Activated effector memory CD4-positive, alpha-beta T cell treated with anti-CD3 and anti-CD28 coated beads, Interleukin-2, amount 50 U/mL, for 16 hours (primary cell): ENCODE results near the gene SNX5.

Experiments
- DNase-seq: peaks from one replicate; pipeline ENCODE4 v3.0.0-alpha.2; 2020

SNX5 gene

GRCh38 chr20:17959257-17959627 is 9.4 kb downstream of the SNX5 start:
- no peak for DNase-seq

DNA sequence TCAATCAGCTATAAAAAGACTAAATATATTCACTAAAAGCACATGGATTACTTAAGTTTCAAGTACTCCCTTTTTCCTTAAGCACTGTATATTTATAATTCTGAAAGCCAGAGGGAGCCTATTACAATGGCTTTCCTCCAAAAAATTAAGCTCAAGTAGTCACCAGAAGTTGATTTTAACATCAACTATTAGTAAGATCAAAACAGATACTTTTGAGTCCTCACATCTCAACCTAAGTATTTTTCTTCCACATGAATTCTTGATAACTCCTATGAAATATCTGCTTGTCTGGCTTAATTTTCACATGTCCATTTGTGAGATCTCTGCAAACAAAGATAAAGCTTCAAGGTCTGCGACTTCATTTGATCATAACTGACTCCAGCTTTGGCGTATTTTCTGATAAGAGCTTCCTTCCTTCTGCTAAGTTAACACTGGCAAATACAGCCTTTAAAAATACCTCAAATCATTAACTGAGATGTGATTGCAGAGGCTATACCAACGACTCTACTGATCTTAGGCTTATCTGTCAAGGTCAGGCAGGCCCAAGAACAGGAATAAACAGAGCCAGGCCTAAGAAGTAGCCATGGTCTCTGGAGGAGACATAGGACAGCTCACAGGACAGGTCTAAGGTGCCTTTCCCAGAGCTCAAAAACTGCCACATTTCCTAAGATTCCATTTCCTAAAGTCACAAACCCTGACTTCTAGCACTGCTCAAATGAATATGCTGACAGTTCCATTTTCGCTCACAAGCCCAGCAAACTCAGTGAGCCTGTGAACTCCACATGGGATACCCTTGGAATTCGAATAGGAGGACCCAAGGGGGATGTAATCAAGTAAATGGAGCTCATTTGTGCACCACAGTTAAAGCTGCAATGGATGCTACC is 10.0 kb downstream of the SNX5 start:
- DNase-seq, result no peak

DNA sequence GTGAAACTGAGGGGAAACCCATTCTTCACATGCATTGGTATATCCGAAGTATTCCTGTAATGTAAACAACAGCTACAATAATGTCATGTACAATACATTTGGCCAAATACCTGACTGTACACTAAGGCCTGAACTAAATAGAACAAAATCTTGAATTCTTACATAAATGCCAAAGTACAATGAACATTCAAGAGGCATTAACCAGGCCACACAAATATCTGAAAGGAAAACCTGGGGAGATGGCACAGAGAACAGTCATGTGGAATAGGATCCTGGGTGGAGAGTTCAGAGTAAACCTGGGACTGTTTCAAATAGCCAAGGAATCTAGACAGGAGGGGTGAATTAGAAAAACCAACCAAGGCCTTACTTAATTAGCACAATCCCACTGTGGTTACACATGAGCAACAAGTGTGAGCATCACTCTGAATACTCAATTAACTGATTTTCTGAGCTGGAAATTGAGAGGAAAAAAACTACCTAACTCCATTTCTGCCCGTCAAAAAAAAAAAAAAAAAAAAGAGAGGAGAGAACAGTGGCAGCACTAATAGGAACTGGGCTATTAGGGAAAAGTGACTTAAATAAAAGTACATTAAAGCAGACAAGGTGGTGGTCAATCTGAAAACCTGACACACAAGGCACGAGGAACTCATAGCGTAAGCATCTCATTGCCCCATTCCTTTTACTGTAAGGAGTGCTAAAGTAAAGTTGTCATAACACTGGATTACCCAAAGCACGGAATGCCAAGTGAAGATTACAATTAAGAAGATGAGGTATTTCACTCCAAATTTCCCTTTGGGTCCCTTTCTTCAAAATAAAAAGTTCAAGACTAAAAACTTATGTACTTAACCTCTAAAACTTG is 10.9 kb downstream of the SNX5 start:
- no peak for DNase-seq

DNA sequence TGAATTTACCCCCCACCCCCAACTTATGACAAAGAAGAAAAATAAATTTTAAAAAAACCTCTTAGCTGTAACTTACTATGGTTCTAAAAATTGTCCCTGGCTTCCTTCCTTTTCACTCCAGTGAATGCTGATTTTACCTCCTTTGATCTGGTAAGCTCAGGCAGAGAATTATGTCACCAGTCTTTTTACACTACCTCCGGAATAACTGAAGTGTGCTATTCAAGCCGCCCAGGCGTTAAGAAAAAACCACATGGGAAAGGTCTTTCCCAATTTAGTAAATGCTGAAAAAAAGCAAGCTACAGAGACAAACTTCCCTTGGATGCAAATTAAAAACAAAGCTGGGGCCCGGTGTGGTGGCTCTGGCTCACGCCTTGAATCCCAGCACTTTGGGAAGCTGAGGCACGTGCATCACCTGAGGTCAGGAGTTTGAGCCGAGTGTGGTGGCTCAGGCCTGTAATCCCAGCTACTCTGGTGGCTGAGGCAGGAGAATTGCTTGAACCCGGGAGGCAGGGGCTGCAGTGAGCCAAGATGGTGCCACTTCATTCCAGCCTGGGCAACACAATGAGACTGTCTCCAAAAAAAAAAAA is 12.4 kb downstream of the SNX5 start:
- DNase-seq, result no peak

GRCh38 chr20:17955302-17955701 is 13.3 kb downstream of the SNX5 start:
- no peak for DNase-seq

DNA sequence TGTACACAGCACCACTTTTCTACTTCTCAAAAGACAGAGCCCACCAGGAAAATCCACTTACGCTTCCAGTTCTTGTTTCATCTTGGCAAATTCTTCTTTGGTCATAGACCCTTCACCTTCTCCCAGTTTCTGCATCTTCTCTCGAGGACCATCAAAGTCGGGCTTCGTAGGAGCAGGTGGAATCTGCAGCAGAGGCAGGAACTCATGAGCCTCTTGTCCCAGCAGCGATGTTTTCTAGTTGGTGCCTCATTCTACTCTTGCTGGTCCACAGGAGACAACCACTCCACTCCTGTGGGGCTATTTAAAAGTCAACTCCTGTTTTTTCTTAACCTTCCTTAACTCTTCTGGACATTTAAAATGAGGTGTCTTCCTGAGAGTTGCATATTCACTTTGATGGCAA is 14.7 kb downstream of the SNX5 start:
- no peak for DNase-seq

- DNase-seq, result no peak
Measured at GRCh38 chr20:17952692-17953684, 15.6 kb downstream of the SNX5 start.

GRCh38 chr20:17951323-17951722 is 17.3 kb downstream of the SNX5 start:
- no peak for DNase-seq

- no peak for DNase-seq
Measured at GRCh38 chr20:17950670-17951069, 17.9 kb downstream of the SNX5 start.

DNA sequence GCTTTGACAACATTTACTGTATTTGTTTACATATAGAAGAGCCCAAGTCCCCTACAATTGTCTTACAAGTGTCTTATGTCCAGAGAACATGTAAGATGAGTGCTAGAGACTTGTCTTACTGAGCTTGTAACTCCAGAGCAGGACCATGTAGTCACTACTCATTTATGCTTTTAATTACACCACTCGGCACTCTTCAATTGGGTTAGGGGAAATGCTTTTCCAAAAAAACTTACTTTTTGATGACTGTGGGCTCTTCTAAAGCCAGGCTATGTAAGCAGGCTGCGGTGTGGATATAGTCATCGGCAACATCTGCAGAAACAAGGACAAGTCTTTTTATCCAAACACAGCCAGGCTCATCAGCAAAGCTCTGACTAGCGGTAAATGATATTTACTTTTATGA is 18.7 kb downstream of the SNX5 start:
- DNase-seq, result no peak

- no peak for DNase-seq
Measured at GRCh38 chr20:17948442-17948841, 20.2 kb downstream of the SNX5 start.

- no peak for DNase-seq
Measured at GRCh38 chr20:17947474-17947815, 21.1 kb downstream of the SNX5 start.

DNA sequence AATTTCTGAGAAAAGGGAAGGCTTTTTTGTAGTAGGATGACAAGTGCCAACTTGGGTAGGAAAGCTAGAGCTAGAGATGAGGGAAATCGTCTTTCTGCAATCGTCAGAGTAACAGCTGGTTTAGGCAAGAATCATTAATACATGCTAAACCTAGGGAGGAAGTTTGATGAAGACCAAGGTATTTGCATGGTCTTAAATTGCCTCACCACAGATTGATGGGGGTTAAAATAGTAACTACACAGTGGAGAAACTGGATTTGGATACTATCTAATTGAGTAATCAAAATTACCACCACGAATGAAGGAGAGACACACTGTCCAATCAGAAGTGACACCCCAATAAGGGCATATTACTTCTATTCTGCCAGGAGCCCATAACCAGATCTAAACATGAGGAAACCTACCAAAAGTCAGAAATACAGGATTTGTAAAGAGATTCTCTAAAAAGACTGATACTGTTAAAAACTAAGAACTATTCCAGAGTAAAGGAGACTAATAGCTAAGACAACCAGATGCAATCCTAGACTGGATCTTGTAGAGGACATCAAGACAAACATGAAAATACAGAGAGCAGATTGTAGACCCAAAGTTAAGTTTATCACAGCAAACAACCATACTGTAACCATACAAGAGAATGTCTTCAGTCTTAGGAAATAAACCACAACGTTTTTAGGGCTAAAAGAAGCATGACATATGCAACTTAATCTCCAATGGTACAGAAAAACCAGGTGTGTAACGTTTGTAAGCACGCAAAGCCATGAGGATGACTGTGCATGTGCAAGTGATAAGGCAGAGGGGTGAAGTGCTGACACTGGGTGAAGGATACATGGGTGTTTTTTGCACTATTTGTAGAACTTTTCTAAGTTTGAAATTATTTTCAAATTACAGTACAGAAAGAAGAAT is 21.8 kb downstream of the SNX5 start:
- DNase-seq, result no peak

DNA sequence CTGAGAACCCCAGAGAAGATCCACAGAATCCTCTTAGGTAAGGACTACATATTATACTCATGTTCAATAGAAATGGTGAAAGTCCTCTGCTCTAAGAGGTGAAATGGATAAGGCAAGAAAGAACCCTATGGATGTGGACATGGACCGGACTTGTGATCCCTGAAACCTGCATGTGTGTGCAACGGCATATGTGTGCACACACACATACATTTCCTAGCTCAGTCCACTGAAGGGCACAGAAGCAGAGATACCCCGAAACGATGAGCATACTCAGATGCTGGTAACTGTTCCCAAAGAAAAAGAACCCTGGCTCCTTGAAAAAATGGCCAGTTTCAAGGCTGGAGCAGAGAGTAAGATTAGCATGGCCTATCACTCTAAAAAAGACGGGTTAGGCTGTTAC is 22.6 kb downstream of the SNX5 start:
- no peak for DNase-seq

GRCh38 chr20:17944854-17945474 is 23.6 kb downstream of the SNX5 start:
- DNase-seq, result no peak

DNA sequence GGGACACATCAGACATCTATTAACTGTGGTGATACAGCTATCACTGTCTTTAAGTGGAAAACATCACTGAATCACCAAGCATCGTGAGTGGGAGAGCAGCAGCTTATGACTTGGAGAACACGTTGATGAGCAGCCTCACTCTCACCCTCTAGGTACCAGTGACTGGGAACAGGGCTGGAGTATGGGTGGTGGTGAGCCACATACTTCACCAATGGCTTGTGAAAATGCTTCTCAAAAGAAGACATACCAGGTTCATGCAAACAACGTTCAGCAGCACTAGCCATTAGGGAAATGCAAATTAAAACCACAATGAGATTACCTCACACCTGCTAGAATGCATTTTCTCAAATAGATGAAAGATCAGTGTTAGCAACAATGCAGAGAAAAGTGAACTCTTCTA is 25.3 kb downstream of the SNX5 start:
- DNase-seq, result no peak

DNA sequence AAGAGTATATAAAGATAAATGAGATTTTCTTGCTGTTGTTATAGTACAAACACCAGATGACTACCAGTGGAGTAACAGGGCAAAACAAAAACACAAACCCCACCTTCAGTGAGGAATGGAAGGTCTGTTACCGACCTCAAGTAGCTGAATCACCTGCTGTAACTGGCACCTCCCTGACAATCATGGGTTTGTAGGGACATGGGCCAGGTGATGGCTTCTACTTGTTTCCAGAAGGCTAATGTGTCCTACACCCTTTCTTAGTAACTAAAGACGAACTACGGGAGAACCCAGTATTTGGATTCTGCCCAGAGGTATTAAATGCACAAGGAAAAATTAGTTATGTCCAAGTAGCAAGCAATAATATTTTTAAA is 26.8 kb downstream of the SNX5 start:
- DNase-seq, result no peak

GRCh38 chr20:17941087-17941825 is 27.3 kb downstream of the SNX5 start:
- no peak for DNase-seq

- no peak for DNase-seq
Measured at GRCh38 chr20:17940224-17940971, 28.2 kb downstream of the SNX5 start.
